Effector memory CD8-positive, alpha-beta T cell (primary cell): ENCODE data around the gene ZNF385D.

Experiments
- ATAC-seq: fragments of 150-1000 bp; cut with Tn5 transposase; replicated peaks from 2 replicates; pipeline ENCODE4 v1.10.0; 2021; ENCODE audit warnings: mild to moderate bottlenecking, moderate library complexity
- DNase-seq, 3 experiments: peaks; one replicate each; pipeline ENCODE4 v3.0.0; 2021
- H3K27ac Mint-ChIP-seq, 2 donors: one replicate each; pipeline ENCODE4 v1.8.0; 2022; ENCODE audit warnings: mild to moderate bottlenecking in 2 of 2, mixed read lengths in 2 of 2, moderate library complexity in 2 of 2
- H3K27me3 Mint-ChIP-seq, 2 donors: one replicate each; pipeline ENCODE4 v1.8.0; 2022; ENCODE audit warnings: mixed read lengths in 2 of 2
- H3K36me3 Mint-ChIP-seq: one replicate; pipeline ENCODE4 v1.8.0; 2022; ENCODE audit warnings: mild to moderate bottlenecking, moderate library complexity, mixed read lengths; ENCODE audit not compliant: insufficient read depth
- H3K4me1 Mint-ChIP-seq, 2 donors: one replicate each; pipeline ENCODE4 v1.8.0; 2022; ENCODE audit warnings: low read depth in 2 of 2, mixed read lengths in 2 of 2
- H3K4me3 Mint-ChIP-seq, 2 donors: one replicate each; pipeline ENCODE4 v1.8.0; 2022; ENCODE audit warnings: mild to moderate bottlenecking in 2 of 2, mixed read lengths in 2 of 2, moderate library complexity in 2 of 2
- H3K9me3 Mint-ChIP-seq, 2 donors: one replicate each; pipeline ENCODE4 v1.8.0; 2022; ENCODE audit warnings: mixed read lengths in 2 of 2

Gene ZNF385D

DNA sequence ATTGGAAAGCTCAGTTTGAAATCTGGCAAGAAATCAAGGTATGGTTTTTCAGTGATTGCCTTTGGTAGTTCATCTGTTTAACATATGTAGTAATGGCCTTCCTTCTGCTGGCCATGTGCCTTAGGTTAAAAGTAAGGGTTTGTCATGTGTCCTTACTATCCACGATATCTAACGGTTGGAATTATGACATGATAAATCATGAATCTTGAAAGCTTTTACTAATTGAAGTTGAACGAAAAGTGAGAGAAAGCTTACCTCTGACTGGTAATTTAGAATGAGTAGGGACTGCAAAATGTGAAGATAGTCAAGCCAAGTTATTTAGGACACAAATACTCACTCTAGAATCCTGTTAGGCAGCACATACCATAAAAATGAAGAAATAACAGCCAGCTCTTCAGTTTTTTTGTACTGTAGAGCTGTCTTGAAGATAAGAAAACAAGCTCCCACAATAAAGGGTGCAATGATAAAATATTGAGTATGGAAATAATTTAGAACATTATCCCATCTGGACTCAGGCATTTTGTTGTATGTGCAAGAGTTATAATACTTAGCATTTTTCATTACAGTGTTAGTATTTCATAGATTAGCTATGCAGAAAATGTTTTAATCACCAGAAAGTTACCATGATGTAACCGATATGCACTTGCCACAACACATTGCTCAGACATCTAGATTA, 303.4 kb downstream of the ZNF385D start:
- DNase-seq (no peak), ATAC-seq (no peak)
- H3K4me1 Mint-ChIP-seq: no peaks in the 10 kb centered on the region
- H3K36me3 Mint-ChIP-seq: no peaks in the 10 kb centered on the region
- H3K9me3 Mint-ChIP-seq: peaks cover 0 to 3% of the 10 kb centered on the region in 2 donors
- no peak overlapping the region for H3K27ac Mint-ChIP-seq
- no peak overlapping the region for H3K4me3 Mint-ChIP-seq
- no peaks in the 10 kb centered on the region for H3K27me3 Mint-ChIP-seq

DNA sequence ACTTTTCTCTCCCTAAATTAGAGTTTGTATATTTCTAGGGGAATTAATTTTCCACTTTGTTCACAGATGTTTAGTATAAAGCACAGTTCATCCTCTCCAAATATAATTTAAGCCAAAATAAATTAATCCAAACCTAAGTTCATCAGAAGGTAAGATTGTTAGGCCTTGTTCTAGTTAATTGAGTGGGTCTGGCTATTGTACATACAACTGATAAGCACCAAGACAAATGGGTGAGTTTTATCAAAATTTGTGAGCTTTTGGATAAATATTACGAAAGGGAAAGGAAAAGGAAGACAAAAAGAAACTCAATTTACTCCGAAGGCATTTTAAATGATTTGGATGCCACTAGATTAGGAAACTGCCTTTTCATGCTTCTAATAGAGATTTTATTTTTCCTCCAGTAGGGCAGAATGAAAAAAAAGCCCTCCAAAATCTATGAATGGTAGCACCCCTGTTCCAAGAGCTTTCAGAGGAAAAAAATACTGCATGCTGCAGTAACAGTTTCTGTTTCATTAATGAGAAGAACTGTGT, 304.0 kb downstream of the ZNF385D start:
- H3K4me3 Mint-ChIP-seq: no peak overlapping the region
- H3K4me1 Mint-ChIP-seq: no peaks in the 10 kb centered on the region

GRCh38 chr3:21446027-21446426, 305.0 kb downstream of the ZNF385D start:
- Mint-ChIP-seq H3K27me3 (no peaks in the 10 kb centered on the region), H3K4me1 (no peaks in the 10 kb centered on the region), H3K36me3 (no peaks in the 10 kb centered on the region), H3K9me3 (peaks cover 0 to 3% of the 10 kb centered on the region in 2 donors), H3K4me3 (no peak overlapping the region), H3K27ac (no peak overlapping the region)
- DNase-seq (no peak), ATAC-seq (no peak)

More for the DNA sequence above, 304.0 kb downstream of the ZNF385D start:
- Mint-ChIP-seq H3K36me3 (no peaks in the 10 kb centered on the region), H3K9me3 (peaks cover 0 to 3% of the 10 kb centered on the region in 2 donors), H3K27ac (no peak overlapping the region), H3K27me3 (no peaks in the 10 kb centered on the region)
- DNase-seq: no peak
- no peak for ATAC-seq

GRCh38 chr3:21441821-21442220, 309.2 kb downstream of the ZNF385D start:
- Mint-ChIP-seq H3K4me3 (no peak overlapping the region), H3K4me1 (no peaks in the 10 kb centered on the region), H3K27ac (no peak overlapping the region), H3K9me3 (peaks cover 4 to 7% of the 10 kb centered on the region in 2 donors), H3K36me3 (no peaks in the 10 kb centered on the region), H3K27me3 (no peaks in the 10 kb centered on the region)
- DNase-seq: no peak
- no peak for ATAC-seq

DNA sequence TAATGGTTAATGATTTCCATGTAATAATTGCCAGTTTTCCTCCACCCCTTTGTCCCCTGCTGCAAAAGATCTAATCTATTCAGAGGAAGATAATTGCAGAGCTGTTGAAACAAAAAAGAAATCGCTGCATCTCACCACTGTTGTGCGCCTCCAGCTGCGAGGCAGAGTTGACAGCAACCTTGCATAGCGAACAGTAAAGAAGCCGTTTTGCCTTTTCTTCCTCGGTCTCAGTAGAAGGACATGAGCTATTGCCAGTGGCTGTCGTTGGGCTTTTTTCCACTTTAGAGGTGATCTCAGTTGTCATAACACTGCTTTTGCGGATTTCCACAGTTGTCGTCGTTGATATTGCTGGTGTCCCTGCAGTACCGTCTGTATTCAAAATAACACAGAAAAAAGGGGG, 314.2 kb downstream of the ZNF385D start:
- no peaks in the 10 kb centered on the region for H3K4me1 Mint-ChIP-seq
- no peaks in the 10 kb centered on the region for H3K36me3 Mint-ChIP-seq
- no peak overlapping the region for H3K4me3 Mint-ChIP-seq
- no peak for DNase-seq
- H3K27ac Mint-ChIP-seq: no peak overlapping the region
- no peaks in the 10 kb centered on the region for H3K27me3 Mint-ChIP-seq
- ATAC-seq: no peak
- H3K9me3 Mint-ChIP-seq: peaks cover 6 to 14% of the 10 kb centered on the region in 2 donors

GRCh38 chr3:21435871-21436270, 315.1 kb downstream of the ZNF385D start:
- no peak overlapping the region for H3K4me3 Mint-ChIP-seq
- H3K27ac Mint-ChIP-seq: no peak overlapping the region
- H3K36me3 Mint-ChIP-seq: no peaks in the 10 kb centered on the region
- peaks cover 6 to 14% of the 10 kb centered on the region in 2 donors for H3K9me3 Mint-ChIP-seq
- DNase-seq (no peak), ATAC-seq (no peak)
- no peaks in the 10 kb centered on the region for H3K27me3 Mint-ChIP-seq
- no peaks in the 10 kb centered on the region for H3K4me1 Mint-ChIP-seq

DNA sequence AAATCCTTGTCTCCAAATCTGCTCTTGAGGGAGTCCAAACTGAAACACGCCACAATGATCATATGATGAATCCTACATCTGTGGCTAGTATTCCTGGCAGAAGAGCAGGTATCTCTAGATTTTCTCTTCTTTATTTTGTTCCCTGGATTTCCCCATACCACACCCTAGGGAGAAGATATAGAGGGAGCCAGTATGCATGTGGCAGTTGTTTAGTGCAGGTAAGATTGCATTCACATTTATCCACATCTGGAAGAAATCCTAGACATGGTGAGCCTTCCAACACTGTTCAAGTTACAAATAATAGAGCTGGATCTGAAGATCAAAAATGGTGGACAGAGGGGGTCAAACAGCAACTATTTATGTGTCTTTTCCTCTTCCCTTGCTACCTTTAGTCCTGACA, 316.7 kb downstream of the ZNF385D start:
- no peak overlapping the region for H3K4me3 Mint-ChIP-seq
- H3K27me3 Mint-ChIP-seq: no peaks in the 10 kb centered on the region
- H3K4me1 Mint-ChIP-seq: no peaks in the 10 kb centered on the region
- peaks cover 6 to 14% of the 10 kb centered on the region in 2 donors for H3K9me3 Mint-ChIP-seq
- DNase-seq: no peak
- no peaks in the 10 kb centered on the region for H3K36me3 Mint-ChIP-seq
- H3K27ac Mint-ChIP-seq: no peak overlapping the region
- no peak for ATAC-seq

DNA sequence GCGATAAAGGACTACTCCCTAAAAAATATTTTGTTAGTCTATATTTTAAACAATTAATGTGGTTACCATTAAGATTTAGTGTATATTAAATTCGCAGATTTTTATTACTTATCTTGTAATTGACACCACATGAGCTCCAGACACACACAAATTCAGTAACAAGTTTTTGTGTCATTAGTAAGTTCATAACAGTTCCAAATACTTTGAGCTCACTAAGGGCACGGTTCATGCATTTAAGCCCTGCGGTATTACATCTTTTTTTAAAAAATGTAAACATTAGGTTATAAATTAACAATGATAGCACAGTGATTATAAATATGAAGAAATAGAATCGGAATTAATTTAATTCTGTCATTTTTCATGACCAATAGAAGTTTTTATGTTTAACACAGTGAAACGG, 317.3 kb downstream of the ZNF385D start:
- Mint-ChIP-seq H3K4me1 (no peaks in the 10 kb centered on the region), H3K4me3 (no peak overlapping the region), H3K36me3 (no peaks in the 10 kb centered on the region), H3K9me3 (peaks cover 6 to 14% of the 10 kb centered on the region in 2 donors), H3K27ac (no peak overlapping the region), H3K27me3 (no peaks in the 10 kb centered on the region)
- DNase-seq (no peak), ATAC-seq (no peak)

- H3K4me3 Mint-ChIP-seq: no peak overlapping the region
- peaks cover 0 to 11% of the 10 kb centered on the region in 2 donors for H3K9me3 Mint-ChIP-seq
- ATAC-seq (no peak), DNase-seq (no peak)
- H3K4me1 Mint-ChIP-seq: no peaks in the 10 kb centered on the region
- no peak overlapping the region for H3K27ac Mint-ChIP-seq
- H3K27me3 Mint-ChIP-seq: no peaks in the 10 kb centered on the region
- no peaks in the 10 kb centered on the region for H3K36me3 Mint-ChIP-seq
These were observed 324.1 kb downstream of the ZNF385D start for GRCh38 chr3:21426920-21427319.

DNA sequence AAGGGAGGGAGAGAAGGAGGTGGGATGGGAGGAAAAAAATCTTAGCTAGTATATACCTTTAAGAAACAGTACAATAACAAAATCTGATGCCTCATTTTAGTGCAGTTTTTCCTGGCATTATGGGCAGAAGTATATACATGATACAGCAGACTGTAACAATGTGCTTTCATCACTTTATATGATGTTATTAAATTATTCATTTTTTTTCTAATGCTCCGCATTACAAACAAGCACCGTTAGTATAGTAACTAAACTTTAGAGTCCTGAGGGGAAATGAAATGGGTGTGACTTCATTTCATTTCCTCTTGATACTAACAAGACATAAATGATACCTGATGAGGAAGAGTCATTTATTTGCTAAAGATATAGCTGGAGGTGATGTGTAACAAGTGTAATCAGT, 325.3 kb downstream of the ZNF385D start:
- no peak overlapping the region for H3K4me3 Mint-ChIP-seq
- H3K9me3 Mint-ChIP-seq: peaks cover 0 to 11% of the 10 kb centered on the region in 2 donors
- no peaks in the 10 kb centered on the region for H3K36me3 Mint-ChIP-seq
- DNase-seq: no peak
- H3K4me1 Mint-ChIP-seq: no peaks in the 10 kb centered on the region
- H3K27ac Mint-ChIP-seq: no peak overlapping the region
- no peaks in the 10 kb centered on the region for H3K27me3 Mint-ChIP-seq
- no peak for ATAC-seq

- DNase-seq (no peak), ATAC-seq (no peak)
- Mint-ChIP-seq H3K4me1 (no peaks in the 10 kb centered on the region), H3K4me3 (no peak overlapping the region), H3K27ac (no peak overlapping the region), H3K27me3 (no peaks in the 10 kb centered on the region), H3K9me3 (peaks cover 2 to 11% of the 10 kb centered on the region in 2 donors), H3K36me3 (no peaks in the 10 kb centered on the region)
These were observed 329.9 kb downstream of the ZNF385D start for GRCh38 chr3:21421096-21421495.

DNA sequence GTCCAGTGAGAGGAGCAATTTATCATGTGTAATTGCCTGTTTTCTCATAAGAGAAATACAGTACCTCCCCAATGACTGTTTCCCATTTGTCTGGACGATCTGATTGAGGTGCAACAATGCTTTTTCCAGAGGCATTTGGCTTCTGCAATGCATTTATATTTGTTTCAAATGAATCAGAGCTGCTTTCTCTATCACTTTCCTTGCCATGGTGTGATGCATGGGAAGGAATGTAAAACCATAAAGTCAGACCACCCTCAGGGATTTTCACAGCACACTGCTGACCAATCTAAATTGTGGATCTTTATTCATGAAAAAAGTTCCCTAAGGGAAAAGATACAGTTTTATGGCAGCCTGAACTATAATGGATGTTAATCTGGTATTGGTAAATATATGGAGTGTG, 333.0 kb downstream of the ZNF385D start:
- DNase-seq: no peak
- no peak overlapping the region for H3K4me3 Mint-ChIP-seq

DNA sequence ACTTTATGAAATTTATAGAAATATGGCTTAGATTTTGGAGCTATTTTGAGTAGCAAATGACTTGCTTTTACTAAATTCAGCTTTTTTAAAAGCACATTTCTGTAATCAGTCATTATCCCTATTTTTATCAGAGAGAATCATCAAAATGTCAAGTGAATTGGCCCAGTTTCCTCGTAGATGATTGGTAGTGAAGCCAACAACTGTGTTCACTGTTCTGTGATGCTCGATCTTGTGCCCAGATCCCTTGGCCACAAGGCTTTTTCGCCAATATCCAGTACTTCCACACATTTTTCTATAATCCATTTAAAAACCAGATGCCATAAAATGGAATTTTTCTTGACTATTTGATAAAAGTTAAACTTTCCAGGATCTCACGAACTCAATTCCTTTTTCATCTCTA, 336.5 kb downstream of the ZNF385D start:
- DNase-seq (no peak), ATAC-seq (no peak)
- H3K27ac Mint-ChIP-seq: no peak overlapping the region
- no peak overlapping the region for H3K4me3 Mint-ChIP-seq
- no peaks in the 10 kb centered on the region for H3K27me3 Mint-ChIP-seq
- H3K36me3 Mint-ChIP-seq: no peaks in the 10 kb centered on the region
- H3K4me1 Mint-ChIP-seq: no peaks in the 10 kb centered on the region
- peaks cover 5 to 10% of the 10 kb centered on the region in 2 donors for H3K9me3 Mint-ChIP-seq

More for the DNA sequence above, 333.0 kb downstream of the ZNF385D start:
- no peak for ATAC-seq
- Mint-ChIP-seq H3K36me3 (no peaks in the 10 kb centered on the region), H3K27me3 (no peaks in the 10 kb centered on the region), H3K9me3 (peaks cover 0 to 6% of the 10 kb centered on the region in 2 donors), H3K27ac (no peak overlapping the region), H3K4me1 (no peaks in the 10 kb centered on the region)

GRCh38 chr3:21411058-21411457, 340.0 kb downstream of the ZNF385D start:
- Mint-ChIP-seq H3K27me3 (no peaks in the 10 kb centered on the region), H3K27ac (no peak overlapping the region), H3K4me1 (no peaks in the 10 kb centered on the region), H3K36me3 (no peaks in the 10 kb centered on the region), H3K9me3 (peaks cover 7 to 9% of the 10 kb centered on the region in 2 donors), H3K4me3 (no peak overlapping the region)
- ATAC-seq (no peak), DNase-seq (no peak)
